Measurements from ENCODE around the gene AOC1. TPM values are rescaled to one million over a fixed set of nuclear protein-coding genes. Genes with fewer than 3 reads are reported as not detected.

AOC1 gene
- total RNA-seq, 1 experiment from 2014 or later = not detected

- TF ChIP-seq EZH2 (IDR thresholded peaks at IDR 0.05; ENCODE audit: low read length, unreplicated experiment) (no peak), CTCF (conservative IDR thresholded peaks at IDR 0.05; ENCODE audit: low read depth, low read length) (no peak), EZH2phosphoT487 (IDR thresholded peaks at IDR 0.05; ENCODE audit: borderline replicate concordance, low read length) (no peak)
- no peaks in the 10 kb centered on the region for H3K79me2 ChIP-seq (ENCODE audit: low read length)
- no peak overlapping the region for H3K4me2 ChIP-seq (ENCODE audit: low read length)
- H3K9me2 ChIP-seq (replicated peaks; ENCODE audit: low read length) = no peaks in the 10 kb centered on the region
- H3K27me3 ChIP-seq (ENCODE audit: low read length) = peaks cover 47% of the 10 kb centered on the region
- no peaks in the 10 kb centered on the region for H3F3A ChIP-seq (ENCODE audit: low read length, unreplicated experiment)
- H3K36me3 ChIP-seq (ENCODE audit: low read depth, low read length) = no peaks in the 10 kb centered on the region
- no peak overlapping the region for H3K4me3 ChIP-seq (ENCODE audit: low read length)
- H2AFZ ChIP-seq (ENCODE audit: low read length) = no peak overlapping the region
- no TSS peak for BruUV-seq (replicated peaks)
- H3K9me3 ChIP-seq (ENCODE audit: low read length) = no peaks in the 10 kb centered on the region
- H3K9ac ChIP-seq (ENCODE audit: low read length) = no peak overlapping the region
- ChIA-PET CTCF (no interaction called here), POLR2A (ENCODE audit: unreplicated experiment) (no interaction called here)
- DNase-seq = no peak
- no peak for ATAC-seq
- intact Hi-C loops (cut with micrococcal nuclease) = no loop called here
- H4K20me1 ChIP-seq (ENCODE audit: low read length) = no peaks in the 10 kb centered on the region
- H3K27ac ChIP-seq (ENCODE audit: low read length) = no peak overlapping the region
- no peaks in the 10 kb centered on the region for H3K4me1 ChIP-seq (ENCODE audit: insufficient read depth, low read length)
Measured at GRCh38 chr7:150804802-150805201, 47.5 kb upstream of the AOC1 start.

- ATAC-seq = no peak
- no TSS peak for BruUV-seq (replicated peaks)
- TF ChIP-seq EZH2 (IDR thresholded peaks at IDR 0.05; ENCODE audit: low read length, unreplicated experiment) = no peak
- no peak for TF ChIP-seq CTCF (conservative IDR thresholded peaks at IDR 0.05; ENCODE audit: low read depth, low read length)
- no peak for TF ChIP-seq EZH2phosphoT487 (IDR thresholded peaks at IDR 0.05; ENCODE audit: borderline replicate concordance, low read length)
- no peaks in the 10 kb centered on the region for H3K9me3 ChIP-seq (ENCODE audit: low read length)
- peaks cover 44% of the 10 kb centered on the region for H3K27me3 ChIP-seq (ENCODE audit: low read length)
- intact Hi-C loops (cut with micrococcal nuclease) = no loop called here
- H4K20me1 ChIP-seq (ENCODE audit: low read length) = no peaks in the 10 kb centered on the region
- no peaks in the 10 kb centered on the region for H3K36me3 ChIP-seq (ENCODE audit: low read depth, low read length)
- no peak overlapping the region for H3K27ac ChIP-seq (ENCODE audit: low read length)
- no peak overlapping the region for H3K4me2 ChIP-seq (ENCODE audit: low read length)
- ChIA-PET CTCF (no interaction called here), POLR2A (ENCODE audit: unreplicated experiment) (no interaction called here)
- no peak overlapping the region for H2AFZ ChIP-seq (ENCODE audit: low read length)
- H3K79me2 ChIP-seq (ENCODE audit: low read length) = no peaks in the 10 kb centered on the region
- no peaks in the 10 kb centered on the region for H3F3A ChIP-seq (ENCODE audit: low read length, unreplicated experiment)
- H3K9ac ChIP-seq (ENCODE audit: low read length) = no peak overlapping the region
- no peaks in the 10 kb centered on the region for H3K4me1 ChIP-seq (ENCODE audit: insufficient read depth, low read length)
- H3K4me3 ChIP-seq (ENCODE audit: low read length) = no peak overlapping the region
- DNase-seq = no peak
- H3K9me2 ChIP-seq (replicated peaks; ENCODE audit: low read length) = no peaks in the 10 kb centered on the region
Measured at GRCh38 chr7:150805864-150806263, 46.5 kb upstream of the AOC1 start.

GRCh38 chr7:150806454-150806853 is 45.9 kb upstream of the AOC1 start:
- POLR2A ChIA-PET (ENCODE audit: unreplicated experiment) = no interaction called here
- Histone ChIP-seq H3K9me3 (ENCODE audit: low read length) (no peaks in the 10 kb centered on the region), H3K36me3 (ENCODE audit: low read depth, low read length) (no peaks in the 10 kb centered on the region), H3K27ac (ENCODE audit: low read length) (no peak overlapping the region), H4K20me1 (ENCODE audit: low read length) (no peaks in the 10 kb centered on the region), H3K9me2 (replicated peaks; ENCODE audit: low read length) (no peaks in the 10 kb centered on the region), H3F3A (ENCODE audit: low read length, unreplicated experiment) (no peaks in the 10 kb centered on the region), H3K79me2 (ENCODE audit: low read length) (no peaks in the 10 kb centered on the region), H3K4me3 (ENCODE audit: low read length) (no peak overlapping the region), H3K27me3 (ENCODE audit: low read length) (peaks cover 38% of the 10 kb centered on the region), H3K4me1 (ENCODE audit: insufficient read depth, low read length) (no peaks in the 10 kb centered on the region), H3K4me2 (ENCODE audit: low read length) (no peak overlapping the region), H3K9ac (ENCODE audit: low read length) (no peak overlapping the region), H2AFZ (ENCODE audit: low read length) (no peak overlapping the region)
- CTCF ChIA-PET = no interaction called here
- BruUV-seq (replicated peaks) = no TSS peak
- no peak for TF ChIP-seq CTCF (conservative IDR thresholded peaks at IDR 0.05; ENCODE audit: low read depth, low read length)
- TF ChIP-seq EZH2phosphoT487 (IDR thresholded peaks at IDR 0.05; ENCODE audit: borderline replicate concordance, low read length) = no peak
- no peak for TF ChIP-seq EZH2 (IDR thresholded peaks at IDR 0.05; ENCODE audit: low read length, unreplicated experiment)
- intact Hi-C loops (cut with micrococcal nuclease) = no loop called here
- DNase-seq = no peak
- ATAC-seq = no peak

Data from PC-3 (cell line).